ENCODE data around the gene BLOC1S1. TPM values are rescaled to one million over a fixed set of nuclear protein-coding genes. Genes with fewer than 3 reads are reported as not detected.

The BLOC1S1 gene
- total and polyA plus RNA-seq, 9 of the 15 experiments (the other 6 are each of a cell fraction or from before 2014, with no cell fraction given): 75.2 to 161 (median 98.8) TPM

DNA sequence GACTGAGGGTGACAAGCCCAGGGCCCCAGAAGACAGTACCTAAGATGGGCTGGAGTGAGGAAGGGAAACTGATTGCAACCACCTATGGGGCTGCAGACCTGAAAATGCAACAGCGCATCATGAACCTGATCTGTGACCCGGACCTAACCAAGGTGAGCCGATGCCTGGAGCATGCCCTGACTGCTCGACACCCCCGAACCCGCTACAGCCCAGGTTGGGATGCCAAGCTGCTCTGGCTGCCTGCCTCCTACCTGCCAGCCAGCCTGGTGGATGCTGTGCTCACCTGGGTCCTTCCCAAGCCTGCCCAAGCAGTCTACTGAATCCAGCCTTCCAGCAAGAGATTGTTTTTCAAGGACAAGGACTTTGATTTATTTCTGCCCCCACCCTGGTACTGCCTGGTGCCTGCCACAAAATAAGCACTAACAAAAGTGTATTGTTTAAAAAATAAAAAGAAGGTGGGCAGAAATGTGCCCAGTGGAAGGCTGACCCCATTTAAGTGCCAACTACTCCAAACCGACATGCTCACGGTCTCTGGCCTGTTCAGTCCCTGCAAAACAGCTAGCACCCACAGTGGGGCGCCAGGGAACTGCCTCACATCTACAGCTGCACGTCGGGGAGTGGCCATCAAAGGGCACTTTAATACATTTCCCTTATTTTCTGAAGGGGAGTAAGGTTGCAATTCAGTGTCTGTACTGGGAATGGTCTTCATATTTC, 8.5 kb downstream of the BLOC1S1 start (continued):
- TF ChIP-seq, protein P1, sequence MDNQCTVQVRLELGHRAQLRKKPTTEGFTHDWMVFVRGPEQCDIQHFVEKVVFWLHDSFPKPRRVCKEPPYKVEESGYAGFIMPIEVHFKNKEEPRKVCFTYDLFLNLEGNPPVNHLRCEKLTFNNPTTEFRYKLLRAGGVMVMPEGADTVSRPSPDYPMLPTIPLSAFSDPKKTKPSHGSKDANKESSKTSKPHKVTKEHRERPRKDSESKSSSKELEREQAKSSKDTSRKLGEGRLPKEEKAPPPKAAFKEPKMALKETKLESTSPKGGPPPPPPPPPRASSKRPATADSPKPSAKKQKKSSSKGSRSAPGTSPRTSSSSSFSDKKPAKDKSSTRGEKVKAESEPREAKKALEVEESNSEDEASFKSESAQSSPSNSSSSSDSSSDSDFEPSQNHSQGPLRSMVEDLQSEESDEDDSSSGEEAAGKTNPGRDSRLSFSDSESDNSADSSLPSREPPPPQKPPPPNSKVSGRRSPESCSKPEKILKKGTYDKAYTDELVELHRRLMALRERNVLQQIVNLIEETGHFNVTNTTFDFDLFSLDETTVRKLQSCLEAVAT (IDR thresholded peaks at IDR 0.05): no peak
- TF ChIP-seq, protein P2, sequence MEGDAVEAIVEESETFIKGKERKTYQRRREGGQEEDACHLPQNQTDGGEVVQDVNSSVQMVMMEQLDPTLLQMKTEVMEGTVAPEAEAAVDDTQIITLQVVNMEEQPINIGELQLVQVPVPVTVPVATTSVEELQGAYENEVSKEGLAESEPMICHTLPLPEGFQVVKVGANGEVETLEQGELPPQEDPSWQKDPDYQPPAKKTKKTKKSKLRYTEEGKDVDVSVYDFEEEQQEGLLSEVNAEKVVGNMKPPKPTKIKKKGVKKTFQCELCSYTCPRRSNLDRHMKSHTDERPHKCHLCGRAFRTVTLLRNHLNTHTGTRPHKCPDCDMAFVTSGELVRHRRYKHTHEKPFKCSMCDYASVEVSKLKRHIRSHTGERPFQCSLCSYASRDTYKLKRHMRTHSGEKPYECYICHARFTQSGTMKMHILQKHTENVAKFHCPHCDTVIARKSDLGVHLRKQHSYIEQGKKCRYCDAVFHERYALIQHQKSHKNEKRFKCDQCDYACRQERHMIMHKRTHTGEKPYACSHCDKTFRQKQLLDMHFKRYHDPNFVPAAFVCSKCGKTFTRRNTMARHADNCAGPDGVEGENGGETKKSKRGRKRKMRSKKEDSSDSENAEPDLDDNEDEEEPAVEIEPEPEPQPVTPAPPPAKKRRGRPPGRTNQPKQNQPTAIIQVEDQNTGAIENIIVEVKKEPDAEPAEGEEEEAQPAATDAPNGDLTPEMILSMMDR (IDR thresholded peaks at IDR 0.05 in 2 of 3, conservative IDR thresholded peaks at IDR 0.05 in 1 of 3; ENCODE audit: insufficient read depth in 2 of 3, low read depth in 1 of 3, low read length in 3 of 3): peak; percentile 88 to 90 (median 89)
- TF ChIP-seq TFAP4 (CRISPR knock-in tag; IDR thresholded peaks at IDR 0.05; ENCODE audit: borderline replicate concordance) (peak; percentile 83), KLF1 (tag; IDR thresholded peaks at IDR 0.05) (no peak), CHD1 (IDR thresholded peaks at IDR 0.05; ENCODE audit: low read length) (no peak), ATF1 (CRISPR knock-in tag; IDR thresholded peaks at IDR 0.05) (no peak), ATF1 (tag; IDR thresholded peaks at IDR 0.05) (no peak), JUN (IDR thresholded peaks at IDR 0.05; ENCODE audit: borderline replicate concordance, low read depth, low read length) (no peak), JUN (CRISPR knock-in tag; IDR thresholded peaks at IDR 0.05; ENCODE audit: borderline replicate concordance) (no peak), CBFA2T2 (conservative IDR thresholded peaks at IDR 0.05) (no peak), PHB (CRISPR knock-in tag; IDR thresholded peaks at IDR 0.05) (no peak), TRIM24 (IDR thresholded peaks at IDR 0.05) (no peak), HNRNPK (IDR thresholded peaks at IDR 0.05; ENCODE audit: low read depth, low read length, poor library complexity, severe bottlenecking) (no peak), TSC22D4 (tag; IDR thresholded peaks at IDR 0.05) (no peak), GABPB1 (CRISPR knock-in tag; IDR thresholded peaks at IDR 0.05) (no peak)
- TF ChIP-seq, protein P3, sequence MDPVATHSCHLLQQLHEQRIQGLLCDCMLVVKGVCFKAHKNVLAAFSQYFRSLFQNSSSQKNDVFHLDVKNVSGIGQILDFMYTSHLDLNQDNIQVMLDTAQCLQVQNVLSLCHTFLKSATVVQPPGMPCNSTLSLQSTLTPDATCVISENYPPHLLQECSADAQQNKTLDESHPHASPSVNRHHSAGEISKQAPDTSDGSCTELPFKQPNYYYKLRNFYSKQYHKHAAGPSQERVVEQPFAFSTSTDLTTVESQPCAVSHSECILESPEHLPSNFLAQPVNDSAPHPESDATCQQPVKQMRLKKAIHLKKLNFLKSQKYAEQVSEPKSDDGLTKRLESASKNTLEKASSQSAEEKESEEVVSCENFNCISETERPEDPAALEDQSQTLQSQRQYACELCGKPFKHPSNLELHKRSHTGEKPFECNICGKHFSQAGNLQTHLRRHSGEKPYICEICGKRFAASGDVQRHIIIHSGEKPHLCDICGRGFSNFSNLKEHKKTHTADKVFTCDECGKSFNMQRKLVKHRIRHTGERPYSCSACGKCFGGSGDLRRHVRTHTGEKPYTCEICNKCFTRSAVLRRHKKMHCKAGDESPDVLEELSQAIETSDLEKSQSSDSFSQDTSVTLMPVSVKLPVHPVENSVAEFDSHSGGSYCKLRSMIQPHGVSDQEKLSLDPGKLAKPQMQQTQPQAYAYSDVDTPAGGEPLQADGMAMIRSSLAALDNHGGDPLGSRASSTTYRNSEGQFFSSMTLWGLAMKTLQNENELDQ (CRISPR knock-in tag; IDR thresholded peaks at IDR 0.05; ENCODE audit: borderline replicate concordance): no peak
- TF ChIP-seq, protein P4, sequence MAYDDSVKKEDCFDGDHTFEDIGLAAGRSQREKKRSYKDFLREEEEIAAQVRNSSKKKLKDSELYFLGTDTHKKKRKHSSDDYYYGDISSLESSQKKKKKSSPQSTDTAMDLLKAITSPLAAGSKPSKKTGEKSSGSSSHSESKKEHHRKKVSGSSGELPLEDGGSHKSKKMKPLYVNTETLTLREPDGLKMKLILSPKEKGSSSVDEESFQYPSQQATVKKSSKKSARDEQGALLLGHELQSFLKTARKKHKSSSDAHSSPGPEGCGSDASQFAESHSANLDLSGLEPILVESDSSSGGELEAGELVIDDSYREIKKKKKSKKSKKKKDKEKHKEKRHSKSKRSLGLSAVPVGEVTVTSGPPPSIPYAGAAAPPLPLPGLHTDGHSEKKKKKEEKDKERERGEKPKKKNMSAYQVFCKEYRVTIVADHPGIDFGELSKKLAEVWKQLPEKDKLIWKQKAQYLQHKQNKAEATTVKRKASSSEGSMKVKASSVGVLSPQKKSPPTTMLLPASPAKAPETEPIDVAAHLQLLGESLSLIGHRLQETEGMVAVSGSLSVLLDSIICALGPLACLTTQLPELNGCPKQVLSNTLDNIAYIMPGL (CRISPR knock-in tag; IDR thresholded peaks at IDR 0.05): no peak
- TF ChIP-seq, protein P5, sequence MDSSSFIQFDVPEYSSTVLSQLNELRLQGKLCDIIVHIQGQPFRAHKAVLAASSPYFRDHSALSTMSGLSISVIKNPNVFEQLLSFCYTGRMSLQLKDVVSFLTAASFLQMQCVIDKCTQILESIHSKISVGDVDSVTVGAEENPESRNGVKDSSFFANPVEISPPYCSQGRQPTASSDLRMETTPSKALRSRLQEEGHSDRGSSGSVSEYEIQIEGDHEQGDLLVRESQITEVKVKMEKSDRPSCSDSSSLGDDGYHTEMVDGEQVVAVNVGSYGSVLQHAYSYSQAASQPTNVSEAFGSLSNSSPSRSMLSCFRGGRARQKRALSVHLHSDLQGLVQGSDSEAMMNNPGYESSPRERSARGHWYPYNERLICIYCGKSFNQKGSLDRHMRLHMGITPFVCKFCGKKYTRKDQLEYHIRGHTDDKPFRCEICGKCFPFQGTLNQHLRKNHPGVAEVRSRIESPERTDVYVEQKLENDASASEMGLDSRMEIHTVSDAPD (CRISPR knock-in tag; IDR thresholded peaks at IDR 0.05): no peak
